Neural cell (in vitro differentiated cells): ENCODE measurements around the gene PDZD4. TPM values are rescaled to one million over a fixed set of nuclear protein-coding genes. Genes with fewer than 3 reads are reported as not detected.

Experiments
- H2AFZ ChIP-seq: fragments of 200-600, 300-800 bp; sonication (generic), shearing (Covaris generic); 2 replicates; pipeline ENCODE4 v1.6.0; 2014; ENCODE audit warnings: low read depth, mild to moderate bottlenecking, antibody characterized with exemption, low read length, moderate library complexity
- H3F3A ChIP-seq: fragments of 200-600 bp; shearing (Covaris generic); 2 replicates; pipeline ENCODE4 v1.6.1; 2016; ENCODE audit warnings: mild to moderate bottlenecking, moderate library complexity, mixed read lengths, antibody characterized with exemption, low read length; ENCODE audit not compliant: insufficient read depth, poor library complexity, severe bottlenecking
- H3K27ac ChIP-seq: fragments of 200-600, 300-800 bp; sonication (generic), shearing (Covaris generic); 2 replicates; pipeline ENCODE4 v1.5.1; 2014; ENCODE audit warnings: mild to moderate bottlenecking, low read length, moderate library complexity
- H3K27me3 ChIP-seq: fragments of 300-800, 200-600 bp; sonication (generic), shearing (Covaris generic); 2 replicates; pipeline ENCODE4 v1.6.0; 2014; ENCODE audit warnings: mild to moderate bottlenecking, low read depth, low read length, moderate library complexity; ENCODE audit not compliant: insufficient read depth
- H3K36me3 ChIP-seq: fragments of 300-800, 200-600 bp; sonication (generic), shearing (Covaris generic); 2 replicates; pipeline ENCODE4 v1.5.1; 2014; ENCODE audit warnings: mild to moderate bottlenecking, antibody characterized with exemption, low read length, moderate library complexity; ENCODE audit not compliant: insufficient read depth
- H3K4me2 ChIP-seq: fragments of 300-800, 200-600 bp; sonication (generic), shearing (Covaris generic); 2 replicates; pipeline ENCODE4 v1.6.0; 2014; ENCODE audit warnings: mild to moderate bottlenecking, low read length
- H3K4me3 ChIP-seq: fragments of 300-800, 200-600 bp; sonication (generic), shearing (Covaris generic); 2 replicates; pipeline ENCODE4 v1.5.1; 2014; ENCODE audit warnings: mild to moderate bottlenecking, low read length, moderate library complexity
- H3K79me2 ChIP-seq: fragments of 200-600 bp; shearing (Covaris generic); replicated peaks from 2 replicates; pipeline ENCODE4 v1.6.0; 2014; ENCODE audit warnings: mild to moderate bottlenecking, low read length, moderate library complexity; ENCODE audit not compliant: insufficient read depth
- H3K9ac ChIP-seq: fragments of 300-800, 200-600 bp; sonication (generic), shearing (Covaris generic); 2 replicates; pipeline ENCODE4 v1.6.1; 2016; ENCODE audit warnings: mild to moderate bottlenecking, low read length, mixed read lengths
- H3K9me2 ChIP-seq: fragments of 200-600 bp; shearing (Covaris generic); 2 replicates; pipeline ENCODE4 v1.6.1; 2016; ENCODE audit warnings: mild to moderate bottlenecking, low read length, mixed read lengths; ENCODE audit not compliant: insufficient read depth
- H3K9me3 ChIP-seq: fragments of 200-600, 300-800 bp; sonication (generic), shearing (Covaris generic); 2 replicates; pipeline ENCODE4 v1.6.1; 2016; ENCODE audit warnings: mild to moderate bottlenecking, mixed run types, low read length, moderate library complexity, mixed read lengths
- H4K20me1 ChIP-seq: fragments of 200-600 bp; shearing (Covaris generic); 2 replicates; pipeline ENCODE4 v1.6.1; 2016; ENCODE audit warnings: mild to moderate bottlenecking, mixed run types; ENCODE audit not compliant: insufficient read depth
- EP300 ChIP-seq: fragments of 450-650 bp; conservative IDR thresholded peaks from 2 replicates; pipeline ENCODE4 v1.6.1; 2014; ENCODE audit warnings: antibody characterized with exemption, mild to moderate bottlenecking, moderate library complexity; ENCODE audit not compliant: poor library complexity, severe bottlenecking
- EZH2 ChIP-seq: fragments of 200-600, 300-800 bp; shearing (Covaris generic), sonication (generic); IDR thresholded peaks from 2 replicates; pipeline ENCODE4 v1.6.1; 2014; ENCODE audit warnings: antibody characterized with exemption, low read length, borderline replicate concordance, mild to moderate bottlenecking; ENCODE audit not compliant: insufficient read depth, poor library complexity, severe bottlenecking
- MXI1 ChIP-seq: fragments of 450-650 bp; conservative IDR thresholded peaks from 2 replicates; pipeline ENCODE4 v1.6.1; 2014; ENCODE audit warnings: antibody characterized with exemption, mild to moderate bottlenecking; ENCODE audit not compliant: poor library complexity, severe bottlenecking
- POLR2AphosphoS5 ChIP-seq: IDR thresholded peaks from 2 replicates; pipeline ENCODE4 v1.6.1; 2012
- RAD21 ChIP-seq: fragments of 450-650 bp; conservative IDR thresholded peaks from 2 replicates; pipeline ENCODE4 v1.6.1; 2014; ENCODE audit warnings: antibody characterized with exemption, mild to moderate bottlenecking, moderate library complexity
- REST ChIP-seq: IDR thresholded peaks from 2 replicates; pipeline ENCODE4 v1.6.1; 2012; ENCODE audit warnings: borderline replicate concordance
- SMC3 ChIP-seq: fragments of 450-650 bp; conservative IDR thresholded peaks from 2 replicates; pipeline ENCODE4 v1.6.1; 2014; ENCODE audit warnings: antibody characterized with exemption, mild to moderate bottlenecking, moderate library complexity; ENCODE audit not compliant: poor library complexity
- TAF1 ChIP-seq: IDR thresholded peaks from 2 replicates; pipeline ENCODE4 v1.6.1; 2012; ENCODE audit warnings: low read depth
- polyA plus RNA-seq: library from polyadenylated mRNA; depleted of rRNA; stranded (reverse); fragments of >200 nt; gene quantifications from 2 replicates; pipeline ENCODE4 v1.2.3, GENCODE V29; 2014
- TF ChIP-seq, protein P1 (sequence below): fragments of 450-650 bp; IDR thresholded peaks from 2 replicates; pipeline ENCODE4 v1.5.1; 2014; ENCODE audit warnings: antibody characterized with exemption, mild to moderate bottlenecking, moderate library complexity; ENCODE audit not compliant: poor library complexity, severe bottlenecking

PDZD4 gene
- polyA plus RNA-seq, 1 donor from 2014 or later, result 343 TPM

DNA sequence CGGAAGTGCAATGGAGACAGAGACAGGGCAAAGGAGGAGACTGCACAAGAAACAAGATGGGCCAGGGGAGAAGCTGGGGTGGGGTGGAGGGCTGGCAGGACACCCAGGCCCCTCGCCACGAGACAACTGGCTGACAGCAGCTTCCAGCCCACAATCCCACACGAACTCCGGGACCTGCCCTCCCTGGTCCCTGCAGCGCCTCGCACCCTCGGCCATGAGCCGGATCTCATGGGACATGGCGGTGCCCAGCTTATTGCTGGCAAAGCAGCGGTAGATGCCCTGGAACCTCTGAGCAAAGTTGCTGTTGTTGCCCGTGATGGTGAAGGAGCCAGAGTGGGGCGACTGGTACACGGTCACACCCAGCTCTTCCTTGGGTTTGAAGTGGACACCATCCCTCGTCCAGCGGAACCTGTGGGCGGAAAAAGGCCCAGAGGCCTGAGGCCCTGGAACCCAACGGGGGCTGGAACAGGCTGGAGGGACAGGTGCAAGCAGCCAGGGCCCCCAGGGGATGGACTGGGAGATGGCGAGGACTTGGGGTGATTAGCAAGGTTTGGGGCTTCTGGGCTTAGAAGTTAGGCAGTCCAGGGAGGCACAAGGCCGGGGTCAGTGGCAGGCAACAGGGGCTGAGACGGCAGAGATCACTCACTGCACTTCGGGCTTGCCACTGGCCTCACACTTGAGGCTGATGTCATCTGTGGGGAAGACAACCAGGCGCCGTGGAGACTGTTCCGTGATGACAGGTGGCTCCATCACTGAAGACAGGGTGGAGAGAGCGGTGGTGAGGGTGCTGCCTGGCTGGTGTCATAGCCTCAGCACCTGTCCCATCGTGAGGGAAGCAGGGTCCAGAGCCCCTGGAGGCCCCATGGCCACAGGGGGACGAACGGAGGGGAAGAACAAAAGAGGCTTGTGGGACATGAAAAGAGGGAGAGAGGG is 41.9 kb upstream of the PDZD4 start:
- H3K4me2 ChIP-seq, result no peak overlapping the region
- no peaks in the 10 kb centered on the region for H3K9me2 ChIP-seq
- H3K4me3 ChIP-seq, result peak overlapping the region; percentile 64
- peaks cover 32% of the 10 kb centered on the region for H3K79me2 ChIP-seq
- TF ChIP-seq EP300 (no peak), EZH2 (no peak), MXI1 (no peak), REST (no peak), POLR2AphosphoS5 (no peak), RAD21 (no peak), SMC3 (no peak)
- TF ChIP-seq, protein P1, sequence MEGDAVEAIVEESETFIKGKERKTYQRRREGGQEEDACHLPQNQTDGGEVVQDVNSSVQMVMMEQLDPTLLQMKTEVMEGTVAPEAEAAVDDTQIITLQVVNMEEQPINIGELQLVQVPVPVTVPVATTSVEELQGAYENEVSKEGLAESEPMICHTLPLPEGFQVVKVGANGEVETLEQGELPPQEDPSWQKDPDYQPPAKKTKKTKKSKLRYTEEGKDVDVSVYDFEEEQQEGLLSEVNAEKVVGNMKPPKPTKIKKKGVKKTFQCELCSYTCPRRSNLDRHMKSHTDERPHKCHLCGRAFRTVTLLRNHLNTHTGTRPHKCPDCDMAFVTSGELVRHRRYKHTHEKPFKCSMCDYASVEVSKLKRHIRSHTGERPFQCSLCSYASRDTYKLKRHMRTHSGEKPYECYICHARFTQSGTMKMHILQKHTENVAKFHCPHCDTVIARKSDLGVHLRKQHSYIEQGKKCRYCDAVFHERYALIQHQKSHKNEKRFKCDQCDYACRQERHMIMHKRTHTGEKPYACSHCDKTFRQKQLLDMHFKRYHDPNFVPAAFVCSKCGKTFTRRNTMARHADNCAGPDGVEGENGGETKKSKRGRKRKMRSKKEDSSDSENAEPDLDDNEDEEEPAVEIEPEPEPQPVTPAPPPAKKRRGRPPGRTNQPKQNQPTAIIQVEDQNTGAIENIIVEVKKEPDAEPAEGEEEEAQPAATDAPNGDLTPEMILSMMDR, result no peak
- no peaks in the 10 kb centered on the region for H3F3A ChIP-seq
- no peaks in the 10 kb centered on the region for H3K36me3 ChIP-seq
- no peaks in the 10 kb centered on the region for H3K9me3 ChIP-seq
- no peaks in the 10 kb centered on the region for H3K27me3 ChIP-seq
- peak overlapping the region; percentile 71 for H3K9ac ChIP-seq
- no peak overlapping the region for H2AFZ ChIP-seq
- no peaks in the 10 kb centered on the region for H4K20me1 ChIP-seq
- H3K27ac ChIP-seq, result peak overlapping the region; percentile 91

- Histone ChIP-seq H3K27ac (peak overlapping the region; percentile 91), H3K4me3 (peak overlapping the region; percentile 39), H3K27me3 (no peaks in the 10 kb centered on the region)
These were observed 41.1 kb upstream of the PDZD4 start for GRCh38 chrX:153871451-153871850.

More at GRCh38 chrX:153871451-153871850, 41.1 kb upstream of the PDZD4 start:
- Histone ChIP-seq H2AFZ (no peak overlapping the region), H3K36me3 (no peaks in the 10 kb centered on the region), H3K79me2 (peaks cover 31% of the 10 kb centered on the region), H3K4me2 (no peak overlapping the region), H3F3A (no peaks in the 10 kb centered on the region), H3K9ac (peak overlapping the region; percentile 71), H3K9me2 (no peaks in the 10 kb centered on the region), H3K9me3 (no peaks in the 10 kb centered on the region), H4K20me1 (no peaks in the 10 kb centered on the region)
- TF ChIP-seq SMC3 (peak; percentile 59), EP300 (peak; percentile 87), MXI1 (peak; percentile 67), REST (peak; percentile 86), EZH2 (no peak), TAF1 (no peak), RAD21 (peak; percentile 40), POLR2AphosphoS5 (peak; percentile 55)
- TF ChIP-seq, protein P1, result no peak
